ENCODE measurements around the gene OR1A2. TPM values are rescaled to one million over a fixed set of nuclear protein-coding genes. Genes with fewer than 3 reads are reported as not detected.

OR1A2 gene
- total RNA-seq, 1 experiment from 2014 or later: not detected

Other genes with a start within 250 kb of the OR1A2 start
- gene OR1D5, start 133.9 kb upstream of the OR1A2 start, total RNA-seq (2014; rRNA removed; shearing (Covaris generic); ENCODE audit: low replicate concordance): not detected in 2 replicates
- gene OR1D2, start 93.1 kb upstream of the OR1A2 start, total RNA-seq (2014; rRNA removed; shearing (Covaris generic); ENCODE audit: low replicate concordance): not detected in 2 replicates
- gene OR1G1, start 70.0 kb upstream of the OR1A2 start, total RNA-seq (2014; rRNA removed; shearing (Covaris generic); ENCODE audit: low replicate concordance): not detected in 2 replicates
- gene OR1A1, start 10.1 kb downstream of the OR1A2 start, total RNA-seq (2014; rRNA removed; shearing (Covaris generic); ENCODE audit: low replicate concordance): not detected in 2 replicates
- gene OR3A1, start 100.8 kb downstream of the OR1A2 start, total RNA-seq (2014; rRNA removed; shearing (Covaris generic); ENCODE audit: low replicate concordance): not detected in 2 replicates
- gene OR3A2, start 188.8 kb downstream of the OR1A2 start, total RNA-seq (2014; rRNA removed; shearing (Covaris generic); ENCODE audit: low replicate concordance): not detected in 2 replicates
- not detected in 2 replicates for gene OR1E1, start 200.9 kb downstream of the OR1A2 start, total RNA-seq (2014; rRNA removed; shearing (Covaris generic); ENCODE audit: low replicate concordance)
- gene OR3A3, start 213.9 kb downstream of the OR1A2 start, total RNA-seq (2014; rRNA removed; shearing (Covaris generic); ENCODE audit: low replicate concordance): not detected in 2 replicates
- gene OR1E2, start 236.3 kb downstream of the OR1A2 start, total RNA-seq (2014; rRNA removed; shearing (Covaris generic); ENCODE audit: low replicate concordance): not detected in 2 replicates

Data from Karpas-422 (cell line).